Effector CD8-positive, alpha-beta T cell (primary cell): ENCODE data around the gene SLC25A48.

Experiments
- DNase-seq: peaks from one replicate; lab custom pipeline; 2025; lab: John Stamatoyannopoulos, UW
- total RNA-seq, 4 experiments: gene quantifications; one replicate each; lab custom pipeline; 2026; lab: John Stamatoyannopoulos, UW

The SLC25A48 gene, protein sequence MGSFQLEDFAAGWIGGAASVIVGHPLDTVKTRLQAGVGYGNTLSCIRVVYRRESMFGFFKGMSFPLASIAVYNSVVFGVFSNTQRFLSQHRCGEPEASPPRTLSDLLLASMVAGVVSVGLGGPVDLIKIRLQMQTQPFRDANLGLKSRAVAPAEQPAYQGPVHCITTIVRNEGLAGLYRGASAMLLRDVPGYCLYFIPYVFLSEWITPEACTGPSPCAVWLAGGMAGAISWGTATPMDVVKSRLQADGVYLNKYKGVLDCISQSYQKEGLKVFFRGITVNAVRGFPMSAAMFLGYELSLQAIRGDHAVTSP
- total RNA-seq: 0 to 0.53 (median 0) reads per million in 4 experiments

DNA sequence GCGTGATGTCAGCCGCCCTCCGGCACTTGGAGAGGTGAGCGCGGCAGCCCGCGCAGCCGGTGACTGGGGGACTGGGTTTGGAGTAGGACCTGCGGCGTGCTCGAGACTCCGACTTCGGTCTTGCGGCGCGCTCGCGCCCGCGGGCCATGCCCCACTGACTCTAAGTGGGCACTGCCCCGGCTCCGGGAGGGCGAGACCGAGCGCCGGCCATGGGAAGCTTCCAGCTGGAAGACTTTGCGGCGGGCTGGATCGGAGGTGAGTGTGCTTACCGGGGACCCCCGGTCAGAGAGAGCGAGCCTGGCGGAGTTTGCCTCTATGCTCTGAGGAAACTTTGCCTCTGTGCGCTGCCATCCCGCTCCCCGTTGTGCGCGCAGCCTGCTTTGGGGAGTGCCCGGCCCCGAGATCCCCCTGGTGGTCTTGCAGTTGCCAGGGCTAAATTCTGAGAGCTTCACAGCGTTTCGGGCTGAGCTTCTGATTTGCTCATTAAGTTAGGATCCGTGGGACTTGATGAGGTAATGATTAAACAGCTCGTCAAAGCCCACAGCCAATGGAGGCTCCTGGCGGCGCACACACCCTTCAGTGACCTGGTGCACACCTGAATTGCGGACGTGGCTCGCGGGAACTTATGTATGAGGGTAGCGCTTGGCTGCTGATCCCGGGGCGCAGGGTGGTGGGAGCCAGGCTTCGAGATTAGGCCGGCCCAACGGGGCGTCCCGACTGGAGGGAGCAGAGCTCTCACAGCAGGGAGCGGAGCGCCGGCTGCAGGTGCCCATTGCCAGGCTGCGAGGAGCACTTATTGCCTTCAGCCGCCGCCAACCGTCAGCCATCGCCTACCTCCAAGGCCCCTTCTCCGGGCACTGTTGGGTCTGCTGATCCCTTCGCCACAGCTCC, at the start of gene SLC25A48:
Gene SLC25A48 (plus strand): TSS at position 25 of the 891 bp plus-strand sequence. CDS start 185 bp downstream, at position 210.
- no peak for DNase-seq

DNA sequence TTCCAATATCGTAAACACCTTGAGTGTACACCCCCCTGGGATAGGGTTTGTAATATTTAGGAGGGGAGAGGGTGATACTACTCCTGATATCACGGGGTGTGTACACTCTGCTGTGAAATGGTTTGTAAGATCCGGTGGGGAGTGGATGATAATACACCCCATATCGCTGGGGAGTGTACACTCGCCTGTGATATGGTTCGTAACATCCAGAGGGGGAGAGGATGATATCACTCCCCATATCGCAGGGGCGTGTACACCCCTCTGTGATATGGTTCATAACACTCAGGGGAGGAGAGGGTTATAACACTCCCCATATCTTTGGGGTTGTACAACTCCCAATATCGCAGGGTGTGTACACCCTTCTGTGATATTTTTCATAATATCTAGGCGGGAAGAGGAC, 33.8 kb upstream of the SLC25A48 start:
- DNase-seq: no peak

DNA sequence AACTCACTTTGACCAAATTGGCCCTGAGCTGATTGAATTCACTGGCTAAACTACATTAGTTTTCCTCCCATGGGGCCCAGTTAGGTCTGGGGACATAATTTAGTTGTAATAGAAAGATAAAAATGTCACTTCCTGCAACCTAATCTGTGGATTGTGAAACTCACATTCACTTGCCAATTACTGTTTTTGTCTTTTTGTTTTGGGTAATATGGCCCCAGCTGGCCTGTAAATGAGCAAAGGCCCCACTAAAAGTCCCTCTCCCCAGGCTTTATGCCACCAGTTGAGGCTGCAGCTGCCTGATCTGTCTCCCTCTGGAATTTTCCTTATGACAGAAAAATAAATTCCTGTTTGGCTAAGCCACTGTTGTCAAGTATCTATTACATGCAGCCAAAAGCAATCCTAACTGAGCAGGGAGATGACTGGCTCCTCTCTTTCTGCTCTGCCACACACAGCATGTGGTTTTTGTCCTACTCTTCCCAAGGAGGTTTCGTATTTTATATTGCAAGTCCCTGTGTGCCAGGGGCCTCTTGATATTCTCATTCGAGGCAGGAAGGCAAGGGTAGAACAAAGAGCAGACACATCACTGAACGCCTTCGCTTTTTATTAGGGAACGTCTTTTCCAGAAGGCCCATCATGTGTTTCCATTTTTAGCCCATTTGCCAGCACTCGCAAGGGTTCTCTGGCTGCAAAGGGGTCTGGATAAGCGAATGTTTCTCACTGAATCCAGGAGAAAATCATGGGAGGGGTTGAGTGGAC, 24.1 kb upstream of the SLC25A48 start:
- no peak for DNase-seq

- no peak for DNase-seq
These were observed 23.5 kb upstream of the SLC25A48 start for GRCh38 chr5:135811007-135811406.

DNA sequence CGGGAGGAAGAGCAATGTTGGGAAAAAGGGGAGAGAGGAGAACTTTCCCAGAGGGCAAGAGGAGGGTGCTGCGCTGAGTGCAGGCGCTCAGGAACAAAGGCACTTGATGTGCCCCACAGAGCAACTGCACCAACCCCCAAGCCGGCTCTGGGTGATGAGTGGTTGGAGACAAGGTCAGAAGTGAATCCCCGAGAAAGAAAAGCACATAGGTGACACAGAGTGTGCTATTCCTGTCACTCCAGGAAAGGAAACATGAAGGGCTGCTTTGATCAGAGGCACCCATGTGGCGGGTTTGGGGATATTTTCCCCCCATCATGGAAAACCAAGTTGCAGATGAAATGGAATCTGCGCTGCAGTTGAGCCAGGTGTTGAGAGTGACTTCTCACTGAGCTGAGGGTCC, 20.7 kb upstream of the SLC25A48 start:
- no peak for DNase-seq

DNA sequence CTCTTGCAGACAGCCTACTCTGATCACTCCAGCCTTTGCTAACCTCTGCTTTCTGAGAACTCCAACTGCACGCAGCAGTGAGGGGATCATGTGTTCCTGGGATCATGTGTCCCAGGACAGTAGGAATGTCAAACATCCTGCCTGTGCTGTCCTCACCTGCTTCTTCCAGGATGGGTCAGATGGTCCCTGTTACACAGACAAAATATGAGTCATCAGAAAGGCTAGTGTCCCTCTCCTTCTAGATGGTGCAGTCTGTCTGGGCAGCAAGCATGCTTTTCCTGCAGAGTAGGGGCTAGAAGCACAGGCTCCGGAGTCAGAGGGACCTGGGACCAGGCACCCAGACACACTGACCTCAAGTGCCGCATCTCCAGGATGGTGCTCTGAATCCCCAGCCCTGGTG, 20.1 kb upstream of the SLC25A48 start:
- DNase-seq: no peak

- DNase-seq: no peak
These were observed 19.7 kb upstream of the SLC25A48 start for GRCh38 chr5:135814812-135815211.

GRCh38 chr5:135821061-135821801, 13.2 kb upstream of the SLC25A48 start:
- DNase-seq: no peak

DNA sequence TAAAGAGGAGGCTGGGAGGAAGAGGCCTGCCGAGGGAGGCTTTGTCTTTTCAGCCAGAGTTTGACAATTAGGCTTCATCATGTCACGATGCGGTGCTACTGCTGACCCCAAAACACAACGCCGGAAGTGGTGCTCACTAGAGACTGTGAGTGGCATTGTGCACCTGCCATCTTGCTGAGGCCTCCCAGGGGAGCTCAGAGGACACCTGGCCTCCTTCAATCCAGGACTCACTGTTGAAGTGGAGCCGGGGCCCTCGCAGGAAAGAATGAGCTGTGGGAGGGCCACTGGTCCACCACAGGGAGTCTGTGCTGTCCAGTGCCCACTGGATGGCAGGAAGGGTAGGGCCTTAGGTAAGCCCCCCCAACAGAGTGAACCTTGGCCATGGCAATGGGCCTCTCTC, 12.7 kb upstream of the SLC25A48 start:
- DNase-seq: no peak

GRCh38 chr5:135822286-135822685, 12.2 kb upstream of the SLC25A48 start:
- no peak for DNase-seq

DNA sequence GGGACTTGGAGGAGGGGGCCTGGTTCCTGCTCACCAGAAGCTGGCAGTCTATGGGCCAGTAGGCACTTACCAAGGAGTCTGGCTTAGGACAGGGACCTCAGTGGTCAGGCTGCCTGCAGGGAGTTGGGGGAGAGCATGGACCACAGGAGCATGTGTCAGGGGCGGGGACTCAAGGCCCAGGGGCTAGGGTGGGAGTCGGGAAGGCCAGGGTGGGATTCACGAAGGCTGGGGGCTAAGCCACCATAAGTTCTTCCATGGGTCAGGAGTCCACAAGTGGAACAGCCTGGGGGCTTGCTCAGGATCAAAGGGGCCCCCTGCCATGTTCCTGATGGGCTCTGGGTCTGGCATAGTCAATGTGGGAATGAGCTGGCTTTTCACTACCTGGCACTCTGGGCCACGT, 11.5 kb upstream of the SLC25A48 start:
- DNase-seq: no peak

DNA sequence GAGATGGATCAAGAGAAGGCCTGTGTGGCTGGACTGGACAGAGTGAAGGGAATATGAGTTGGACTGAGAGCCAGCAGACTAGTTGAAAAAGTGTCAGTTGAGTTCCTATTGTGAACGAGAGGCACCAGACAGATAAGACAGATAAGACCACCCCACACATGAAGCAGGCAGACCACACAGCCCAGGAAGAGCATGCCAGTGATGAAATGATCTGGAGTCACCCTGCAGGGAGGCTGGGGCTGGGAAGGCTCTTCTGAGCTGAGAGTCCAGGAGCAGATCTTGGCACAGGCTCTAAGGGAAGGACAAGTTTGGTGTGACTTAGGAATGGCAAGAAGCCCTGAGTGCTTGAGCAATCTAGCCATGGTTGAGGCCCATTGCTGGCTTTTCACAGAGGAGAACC, 10.6 kb upstream of the SLC25A48 start:
- DNase-seq: no peak

DNA sequence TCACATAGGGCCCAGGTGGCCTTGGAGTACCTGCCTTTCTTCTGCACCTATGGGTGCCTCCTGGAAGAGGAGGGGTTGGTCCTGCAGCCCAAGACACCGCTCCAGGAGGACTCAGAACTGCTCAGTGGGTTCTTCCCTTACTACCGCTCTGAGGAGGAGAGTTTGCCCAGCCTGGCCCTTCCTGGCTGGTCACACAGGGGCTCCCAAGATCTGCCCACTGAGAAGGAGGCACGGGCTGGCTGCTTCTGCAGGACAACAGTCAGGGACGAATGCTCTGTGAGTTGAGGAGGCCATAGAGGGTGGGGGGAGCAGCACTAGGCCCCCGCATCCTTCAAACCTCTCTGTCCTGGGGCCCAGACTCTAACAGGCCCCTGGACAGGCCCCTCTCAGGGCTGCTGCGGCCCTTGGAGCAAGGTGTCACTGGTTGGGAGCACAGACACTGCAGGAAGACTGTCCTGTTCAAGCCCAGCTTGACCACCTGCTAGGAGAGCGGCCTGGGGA, 9.9 kb upstream of the SLC25A48 start:
- DNase-seq: no peak

- no peak for DNase-seq
These were observed 8.9 kb upstream of the SLC25A48 start for GRCh38 chr5:135825373-135826220.

- DNase-seq: no peak
These were observed 8.3 kb upstream of the SLC25A48 start for GRCh38 chr5:135826221-135826525.

GRCh38 chr5:135826994-135827671, 7.3 kb upstream of the SLC25A48 start:
- no peak for DNase-seq

GRCh38 chr5:135827965-135828781, 6.3 kb upstream of the SLC25A48 start:
- DNase-seq: no peak

GRCh38 chr5:135828782-135829127, 5.7 kb upstream of the SLC25A48 start:
- DNase-seq: no peak

- DNase-seq: no peak
These were observed 5.3 kb upstream of the SLC25A48 start for GRCh38 chr5:135829179-135829578.
